GM13977 (cell line): ENCODE measurements around the gene EPN2.
"Not testable (repeated sequence)": the region's sequence is repeated elsewhere in the genome, so short reads cannot be mapped to it uniquely, and the experiment has no call there.

Experiments used
- DNase-seq: peaks from one replicate; pipeline ENCODE4 v3.0.0; 2012; ENCODE audit warnings: low spot score
- in situ Hi-C: fragments of 300-500 bp; cut with MboI; formaldehyde crosslinking; loops from one replicate; pipeline ENCODE4 v1.12.0; 2022; ENCODE audit warnings: low sequenced_read_pairs, low pct_unique_long_range_greater_than_20kb, mixed read lengths, inconsistent platforms; ENCODE audit not compliant: unreplicated experiment

EPN2 gene

GRCh38 chr17:19237139-19237388 lies at the start of gene EPN2:
Gene EPN2, plus strand, starts transcription at chr17:19237366. Its CDS starts 45,754 bp downstream, at chr17:19283120.
- in situ Hi-C loops = not testable (repeated sequence)
- DNase-seq = peak; percentile 82

- in situ Hi-C loops, DNase-seq: not testable (repeated sequence)
Measured at GRCh38 chr17:19187883-19188869, 49.0 kb upstream of the EPN2 start.

GRCh38 chr17:19188870-19189708 lies 48.1 kb upstream of the EPN2 start:
- in situ Hi-C loops, DNase-seq: not testable (repeated sequence)

GRCh38 chr17:19189781-19190405 lies 47.3 kb upstream of the EPN2 start:
- DNase-seq, in situ Hi-C loops: not testable (repeated sequence)

- DNase-seq, in situ Hi-C loops: not testable (repeated sequence)
Measured at GRCh38 chr17:19196382-19197204, 40.6 kb upstream of the EPN2 start.

GRCh38 chr17:19202448-19202847 lies 34.7 kb upstream of the EPN2 start:
- DNase-seq, in situ Hi-C loops: not testable (repeated sequence)

- DNase-seq, in situ Hi-C loops: not testable (repeated sequence)
Measured at GRCh38 chr17:19203429-19203828, 33.7 kb upstream of the EPN2 start.

GRCh38 chr17:19215074-19215860 lies 21.9 kb upstream of the EPN2 start:
- DNase-seq, in situ Hi-C loops: not testable (repeated sequence)

GRCh38 chr17:19216148-19216926 lies 20.8 kb upstream of the EPN2 start:
- in situ Hi-C loops, DNase-seq: not testable (repeated sequence)

GRCh38 chr17:19218914-19219313 lies 18.3 kb upstream of the EPN2 start:
- in situ Hi-C loops, DNase-seq: not testable (repeated sequence)

GRCh38 chr17:19219384-19219783 lies 17.8 kb upstream of the EPN2 start:
- in situ Hi-C loops, DNase-seq: not testable (repeated sequence)

- in situ Hi-C loops, DNase-seq: not testable (repeated sequence)
Measured at GRCh38 chr17:19220195-19220594, 17.0 kb upstream of the EPN2 start.

- in situ Hi-C loops, DNase-seq: not testable (repeated sequence)
Measured at GRCh38 chr17:19226610-19227588, 10.3 kb upstream of the EPN2 start.

- DNase-seq, in situ Hi-C loops: not testable (repeated sequence)
Measured at GRCh38 chr17:19234676-19235075, 2.5 kb upstream of the EPN2 start.
